Activated CD4-positive, CD25-positive, alpha-beta regulatory T cell treated with anti-CD3 and anti-CD28 coated beads, Interleukin-2, amount 50 U/mL, for 24 hours (primary cell): Measurements from ENCODE around the gene UBE2G1.
"Not testable (repeated sequence)": the region's sequence is repeated elsewhere in the genome, so short reads cannot be mapped to it uniquely, and the experiment has no call there.

Source experiments
- ATAC-seq, 2 donors: fragments of 150-1000 bp; cut with Tn5 transposase; one replicate each; pipeline ENCODE4 v1.10.0; 2021; ENCODE audit warnings: mild to moderate bottlenecking in 1 of 2, moderate library complexity in 1 of 2

The UBE2G1 gene

GRCh38 chr17:4301066-4301465, 65.4 kb downstream of the UBE2G1 start:
- no peak for ATAC-seq

DNA sequence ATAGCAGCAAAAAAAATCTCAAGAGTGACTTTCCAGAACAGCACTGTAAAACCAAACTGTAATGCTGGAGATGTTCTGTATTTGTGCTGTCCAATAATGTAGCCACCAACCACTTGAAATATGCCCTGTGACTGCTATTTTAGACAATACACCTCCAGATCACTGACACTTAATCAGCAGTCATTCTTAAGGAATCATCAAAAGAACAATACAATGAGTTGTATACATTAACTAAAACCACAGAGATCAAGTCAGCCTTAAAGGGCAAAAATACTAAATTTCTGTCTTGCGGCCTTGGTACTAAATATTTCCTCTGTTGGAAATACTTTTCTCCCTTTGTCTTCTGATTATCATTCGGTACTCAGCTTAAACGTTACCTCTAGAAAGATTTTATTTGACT, 69.1 kb downstream of the UBE2G1 start:
- no peak for ATAC-seq

DNA sequence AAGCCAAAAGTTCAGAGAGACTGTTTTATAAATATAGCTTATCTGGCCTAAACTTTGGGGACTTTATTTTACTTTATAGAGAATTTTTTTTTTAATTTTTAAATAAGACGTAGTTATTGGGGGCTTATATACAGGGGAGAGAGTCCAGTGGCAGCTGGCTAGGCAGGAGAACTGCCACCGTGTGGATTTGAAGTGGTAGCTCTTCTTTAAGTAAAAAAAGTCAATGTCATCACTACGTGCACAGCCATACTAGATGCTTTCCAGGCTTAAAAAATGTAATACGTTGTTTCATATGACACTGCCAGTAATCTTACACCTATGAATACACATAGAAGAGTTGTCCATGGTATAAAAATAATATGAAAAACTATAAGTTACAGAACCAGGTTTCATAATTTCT, 70.8 kb downstream of the UBE2G1 start:
- ATAC-seq = no peak

GRCh38 chr17:4293572-4293971, 72.9 kb downstream of the UBE2G1 start:
- no peak for ATAC-seq

DNA sequence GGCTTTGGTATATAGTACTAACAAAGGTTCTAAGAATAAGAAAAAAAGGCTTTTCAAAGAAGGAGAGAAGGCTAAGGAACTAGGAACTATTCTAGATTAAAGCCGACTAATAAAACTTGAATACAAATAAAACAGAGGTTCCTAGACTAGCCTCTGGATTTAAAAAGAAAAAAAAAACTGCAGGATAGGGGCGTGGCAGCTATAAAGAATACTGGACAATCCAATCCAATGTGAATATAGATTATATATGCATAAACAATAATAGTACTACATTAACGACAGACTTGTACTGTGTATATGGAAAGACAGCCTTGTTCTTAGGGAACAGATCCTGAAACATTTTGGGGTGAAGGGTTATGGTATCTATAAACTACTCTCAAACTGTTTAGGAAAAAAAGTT, 78.8 kb downstream of the UBE2G1 start:
- ATAC-seq = no peak

GRCh38 chr17:4276514-4276913, 90.0 kb downstream of the UBE2G1 start:
- ATAC-seq = no peak

DNA sequence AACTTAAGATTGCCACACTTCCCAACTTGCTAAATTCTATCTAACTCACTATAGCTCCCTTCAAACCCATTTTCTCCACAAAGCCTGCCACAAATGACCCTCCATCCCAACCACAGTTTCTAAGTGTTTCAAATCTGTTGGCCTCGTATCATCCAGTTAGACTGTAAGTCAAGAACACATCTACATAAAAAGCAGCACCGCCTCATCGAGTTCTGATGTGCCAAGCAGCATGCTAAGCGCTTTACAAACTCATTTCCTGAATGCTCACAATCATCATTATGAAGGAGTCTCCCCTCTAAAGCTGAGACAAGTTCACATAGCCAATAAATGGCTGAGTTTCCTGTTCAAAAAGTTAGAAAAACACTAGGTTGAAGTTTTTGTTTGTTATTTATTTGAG, 93.5 kb downstream of the UBE2G1 start:
- ATAC-seq = no peak

GRCh38 chr17:4272213-4272971, 94.1 kb downstream of the UBE2G1 start:
- no peak for ATAC-seq

- ATAC-seq = no peak
Observed at GRCh38 chr17:4270736-4271135, 95.7 kb downstream of the UBE2G1 start.

DNA sequence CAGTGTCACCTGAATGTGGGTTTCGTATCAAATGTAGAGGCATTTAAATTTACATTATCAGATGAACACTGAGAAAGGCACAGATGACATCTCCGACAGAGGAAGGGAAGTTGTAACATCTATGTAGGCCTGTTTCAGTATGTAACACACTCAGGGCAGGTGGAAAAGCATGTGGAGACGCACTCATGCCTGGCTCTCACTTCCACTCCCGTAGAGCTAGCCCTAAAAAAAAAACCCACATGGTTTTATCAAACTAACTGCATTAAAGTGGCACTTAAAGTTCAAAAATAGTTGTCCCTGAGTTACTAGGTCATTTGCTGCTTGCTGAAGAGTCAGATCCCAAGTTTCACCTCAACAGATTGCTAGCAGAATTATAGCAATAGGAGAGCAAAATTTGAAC, 96.6 kb downstream of the UBE2G1 start:
- no peak for ATAC-seq

GRCh38 chr17:4267402-4267801, 99.1 kb downstream of the UBE2G1 start:
- ATAC-seq = no peak

DNA sequence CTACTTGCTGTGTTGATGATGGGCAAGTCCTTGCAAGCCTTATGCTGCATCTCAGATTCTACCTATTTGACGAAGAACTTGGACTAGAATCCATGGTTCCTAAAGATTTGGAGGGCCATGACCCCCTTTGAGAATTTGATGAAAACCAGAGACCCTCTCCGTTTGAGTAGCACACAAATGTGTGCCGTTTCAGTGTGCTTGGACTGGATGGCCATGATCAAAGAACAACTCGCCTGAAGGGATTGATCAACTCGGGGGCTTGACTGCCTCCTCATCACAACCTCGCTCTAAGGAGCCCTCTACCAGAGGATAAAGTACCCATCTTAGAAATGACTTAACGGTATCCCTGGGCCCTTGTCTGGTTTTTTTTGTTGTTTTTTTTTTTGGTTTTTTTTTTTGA, 99.9 kb downstream of the UBE2G1 start:
- ATAC-seq = no peak

- ATAC-seq = peak; percentile 98 to 99
Observed at GRCh38 chr17:4263282-4264215, 102.9 kb downstream of the UBE2G1 start, which contains the start of gene ANKFY1. ANKFY1 (minus strand) TSS chr17:4263979; CDS start chr17:4263941, 38 bp downstream.

- ATAC-seq = no peak
Observed at GRCh38 chr17:4262703-4263102, 103.8 kb downstream of the UBE2G1 start.

GRCh38 chr17:4261452-4261851, 105.0 kb downstream of the UBE2G1 start:
- ATAC-seq = no peak

GRCh38 chr17:4258867-4259266, 107.6 kb downstream of the UBE2G1 start:
- no peak for ATAC-seq

- ATAC-seq = peak; percentile 72 to 83
Observed at GRCh38 chr17:4256952-4257351, 109.5 kb downstream of the UBE2G1 start.

- ATAC-seq = not testable (repeated sequence)
Observed at GRCh38 chr17:4255271-4255670, 111.2 kb downstream of the UBE2G1 start.

- ATAC-seq = no peak
Observed at GRCh38 chr17:4250887-4251286, 115.6 kb downstream of the UBE2G1 start.

GRCh38 chr17:4249452-4250029, 116.9 kb downstream of the UBE2G1 start:
- ATAC-seq = no peak

DNA sequence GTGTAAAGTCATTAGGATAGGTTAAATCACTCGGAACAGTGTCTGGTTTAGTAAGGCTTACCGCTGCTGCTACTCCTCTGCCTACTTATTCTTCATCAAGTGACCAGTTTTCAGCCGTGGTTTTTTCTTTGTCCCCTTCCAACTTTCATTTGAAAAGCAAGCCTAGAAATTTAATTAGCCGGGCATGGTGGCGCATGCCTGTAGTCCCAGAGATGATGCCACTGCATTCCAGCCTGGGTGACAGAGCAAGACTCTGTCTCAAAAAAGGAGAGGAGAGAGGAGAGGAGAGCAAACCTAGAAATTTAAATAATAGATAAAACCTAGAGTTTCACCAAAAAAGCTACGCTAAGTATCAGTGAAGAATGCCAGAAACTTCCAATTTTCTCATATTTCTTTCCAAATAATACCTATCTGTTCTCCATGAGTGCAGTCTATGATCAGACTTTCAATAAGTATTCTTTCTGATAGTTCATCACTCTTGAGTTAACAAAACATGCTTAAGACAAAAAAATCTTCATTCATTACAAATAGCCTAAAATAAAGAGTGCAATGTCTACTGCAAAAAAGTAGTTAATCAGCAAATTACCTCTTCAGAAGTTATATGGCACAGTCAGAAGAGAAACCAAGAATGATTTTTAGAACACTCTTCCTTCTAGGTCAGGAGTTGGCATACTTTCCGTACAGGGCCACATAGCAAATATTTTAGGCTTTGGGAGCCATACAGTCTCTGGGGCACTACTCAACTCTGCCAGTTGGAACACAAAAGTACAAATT, 117.8 kb downstream of the UBE2G1 start:
- no peak for ATAC-seq

DNA sequence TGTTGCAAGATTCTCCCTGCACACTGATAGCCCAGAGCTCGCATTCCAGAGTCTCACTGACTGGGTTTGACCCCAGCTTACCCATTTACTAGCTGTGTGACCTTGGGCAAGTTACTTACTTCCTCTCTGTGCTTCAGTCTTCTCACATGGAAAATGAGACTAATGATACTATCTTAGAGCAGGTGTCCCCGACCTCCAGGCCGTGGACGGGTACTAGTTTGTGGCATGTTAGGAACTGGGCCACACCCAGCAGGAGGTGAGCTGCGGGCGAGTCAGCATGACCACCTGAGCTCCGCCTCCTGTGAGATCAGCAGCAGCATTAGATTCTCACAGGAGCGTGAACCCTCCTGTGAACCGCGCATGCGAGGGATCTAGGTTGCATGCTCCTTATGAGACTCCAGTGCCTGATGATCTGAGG, 118.5 kb downstream of the UBE2G1 start:
- peak in 1 of 2 donors; percentile 43 for ATAC-seq
